ENCODE measurements around the gene TMOD3.

The TMOD3 gene

DNA sequence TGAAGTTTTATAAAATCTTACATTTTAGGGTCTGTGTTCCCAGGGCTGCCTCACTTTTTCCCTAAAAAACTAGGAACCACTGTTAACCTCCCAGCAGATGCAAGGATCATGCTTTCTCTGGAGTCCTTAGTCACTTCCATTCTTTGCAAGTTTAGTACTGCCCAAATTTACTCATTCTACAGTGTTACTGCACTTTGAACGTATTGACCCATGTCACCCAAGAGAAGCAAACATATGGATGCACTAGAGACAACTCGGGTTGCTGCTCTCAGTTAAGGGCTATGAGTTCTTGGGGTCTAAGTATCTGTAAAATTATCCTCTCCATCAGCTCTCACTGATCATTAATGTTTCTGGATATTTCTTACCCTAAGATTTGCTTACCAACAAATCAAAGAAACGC lies 83.1 kb downstream of the TMOD3 start:
- TF ChIP-seq, protein P1, sequence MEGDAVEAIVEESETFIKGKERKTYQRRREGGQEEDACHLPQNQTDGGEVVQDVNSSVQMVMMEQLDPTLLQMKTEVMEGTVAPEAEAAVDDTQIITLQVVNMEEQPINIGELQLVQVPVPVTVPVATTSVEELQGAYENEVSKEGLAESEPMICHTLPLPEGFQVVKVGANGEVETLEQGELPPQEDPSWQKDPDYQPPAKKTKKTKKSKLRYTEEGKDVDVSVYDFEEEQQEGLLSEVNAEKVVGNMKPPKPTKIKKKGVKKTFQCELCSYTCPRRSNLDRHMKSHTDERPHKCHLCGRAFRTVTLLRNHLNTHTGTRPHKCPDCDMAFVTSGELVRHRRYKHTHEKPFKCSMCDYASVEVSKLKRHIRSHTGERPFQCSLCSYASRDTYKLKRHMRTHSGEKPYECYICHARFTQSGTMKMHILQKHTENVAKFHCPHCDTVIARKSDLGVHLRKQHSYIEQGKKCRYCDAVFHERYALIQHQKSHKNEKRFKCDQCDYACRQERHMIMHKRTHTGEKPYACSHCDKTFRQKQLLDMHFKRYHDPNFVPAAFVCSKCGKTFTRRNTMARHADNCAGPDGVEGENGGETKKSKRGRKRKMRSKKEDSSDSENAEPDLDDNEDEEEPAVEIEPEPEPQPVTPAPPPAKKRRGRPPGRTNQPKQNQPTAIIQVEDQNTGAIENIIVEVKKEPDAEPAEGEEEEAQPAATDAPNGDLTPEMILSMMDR (IDR thresholded peaks at IDR 0.05; ENCODE audit: low read depth, low read length): no peak
- no peak for DNase-seq (ENCODE audit: extremely low read depth, low read depth)

DNA sequence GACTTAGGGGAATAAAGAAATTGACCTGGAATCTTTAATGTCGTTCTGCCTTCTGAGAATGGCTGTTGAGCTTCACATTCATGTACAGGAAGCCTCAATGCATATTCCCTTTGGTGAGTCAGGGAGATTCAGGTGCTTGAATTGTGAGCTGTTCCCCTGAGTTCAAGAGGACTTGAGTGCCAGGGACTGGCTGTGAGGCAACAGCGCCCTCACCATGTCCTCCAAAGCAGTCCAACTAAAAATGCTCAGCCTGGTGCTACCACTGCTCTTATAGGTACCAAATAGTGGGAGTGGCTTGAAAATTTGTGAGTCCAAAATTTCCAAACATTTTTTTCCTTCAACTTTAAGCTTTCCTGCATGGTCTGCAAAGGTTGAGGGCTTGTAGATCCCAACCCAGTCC lies 88.0 kb downstream of the TMOD3 start:
- TF ChIP-seq, protein P1 (IDR thresholded peaks at IDR 0.05; ENCODE audit: low read depth, low read length): peak; percentile 30
- no peak for DNase-seq (ENCODE audit: extremely low read depth, low read depth)

DNA sequence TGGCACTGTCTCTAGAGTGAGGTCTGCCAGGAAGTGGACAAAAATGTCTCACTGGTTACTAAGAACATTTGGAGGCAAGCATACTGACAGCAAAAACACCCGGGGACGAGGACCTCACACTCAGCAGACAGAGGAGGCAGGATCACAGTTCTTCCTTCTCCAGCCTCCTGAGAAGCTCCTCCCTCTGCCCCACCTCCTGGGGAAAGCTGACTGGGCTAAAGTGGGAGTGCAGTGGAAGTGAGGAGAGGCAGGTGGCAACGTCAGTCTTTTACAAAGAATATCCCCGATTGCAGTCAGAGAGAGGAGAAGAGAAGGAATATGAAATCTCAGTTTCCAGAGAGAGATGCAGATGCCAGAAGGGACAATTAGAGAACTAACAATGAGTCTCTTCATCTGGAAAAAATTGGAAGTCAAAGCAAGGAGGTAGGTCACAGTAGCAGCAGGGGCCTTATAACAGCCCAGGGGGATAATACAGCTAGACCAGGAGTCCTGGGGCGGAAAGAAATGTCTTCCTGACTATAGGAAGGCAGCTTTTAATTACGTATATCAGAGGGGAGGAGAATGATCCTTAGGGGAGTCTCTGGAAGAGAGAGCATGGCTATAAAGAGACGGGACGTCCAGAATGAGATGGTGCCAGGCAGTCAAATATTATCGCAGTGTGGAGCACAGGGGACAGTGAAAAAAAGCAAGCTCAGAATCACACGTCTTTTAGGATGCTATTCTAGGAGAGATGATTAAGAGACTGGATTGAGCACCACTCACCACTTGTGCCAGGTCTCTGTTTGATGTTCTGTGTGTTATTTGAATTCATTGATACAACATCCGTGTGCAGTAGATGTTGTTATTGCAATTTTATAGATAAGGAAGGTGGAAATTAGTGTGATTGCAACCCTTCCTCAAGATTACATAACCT lies 95.0 kb downstream of the TMOD3 start:
- no peak for DNase-seq (ENCODE audit: extremely low read depth, low read depth)
- TF ChIP-seq, protein P1 (IDR thresholded peaks at IDR 0.05; ENCODE audit: low read depth, low read length): no peak

DNA sequence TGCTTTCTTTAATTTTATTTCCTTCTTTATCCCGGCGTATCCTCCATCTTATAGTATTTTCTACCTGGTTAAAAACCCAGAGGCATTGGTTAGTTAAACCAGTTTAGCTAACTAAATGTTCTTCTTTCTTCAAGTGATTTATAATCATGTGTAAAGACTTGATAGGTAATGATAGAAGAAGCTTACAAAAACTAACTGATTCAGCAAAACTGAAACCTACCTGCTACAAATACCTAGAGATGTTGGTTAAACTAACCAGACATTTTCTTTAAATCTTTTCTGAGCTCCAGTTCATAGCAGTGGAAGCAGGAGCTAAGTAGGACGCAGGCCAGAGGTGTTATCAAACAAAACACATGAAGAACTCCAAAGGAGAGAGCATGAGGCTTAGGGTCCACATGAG lies 97.4 kb downstream of the TMOD3 start:
- no peak for DNase-seq (ENCODE audit: extremely low read depth, low read depth)
- TF ChIP-seq, protein P1 (IDR thresholded peaks at IDR 0.05; ENCODE audit: low read depth, low read length): no peak

DNA sequence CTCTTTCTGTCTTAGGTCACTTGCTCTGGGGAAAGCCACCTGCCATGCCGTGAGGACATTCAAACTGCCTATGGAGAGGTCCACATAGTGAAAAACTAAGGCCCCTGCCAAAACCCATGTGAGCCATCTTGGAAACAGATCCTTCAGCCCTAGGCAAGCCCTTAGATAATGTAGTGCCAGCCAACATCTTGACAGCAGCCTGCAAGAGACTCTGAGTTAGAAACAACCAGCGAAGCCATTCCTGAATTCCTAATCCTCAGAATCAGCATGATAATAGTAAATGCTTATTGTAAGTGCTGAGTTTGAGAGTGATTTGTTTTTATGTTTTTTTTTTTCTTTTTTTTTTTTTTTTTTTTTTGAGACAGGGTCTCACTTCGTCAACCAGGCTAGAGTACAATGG lies 101.6 kb downstream of the TMOD3 start:
- no peak for DNase-seq (ENCODE audit: extremely low read depth, low read depth)

DNA sequence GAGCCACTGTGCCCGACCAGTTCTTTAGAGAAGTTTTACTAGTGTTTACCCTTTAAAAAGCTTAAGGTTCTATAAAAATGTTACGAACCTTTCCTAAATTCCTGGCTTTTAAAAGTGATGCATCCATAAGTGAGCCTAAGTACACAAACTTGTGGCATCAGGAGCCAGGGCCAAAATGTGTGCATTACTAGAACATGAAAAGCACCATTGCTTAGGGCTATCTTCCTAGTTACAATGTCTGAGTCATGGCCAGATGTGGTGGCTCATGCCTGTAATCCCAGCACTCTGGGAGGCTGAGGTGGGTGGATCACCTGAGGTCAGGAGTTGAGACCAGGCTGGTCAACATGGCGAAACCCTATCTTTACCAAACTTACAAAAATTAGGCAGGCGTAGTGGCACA lies 102.2 kb downstream of the TMOD3 start:
- no peak for DNase-seq (ENCODE audit: extremely low read depth, low read depth)
- TF ChIP-seq, protein P1 (IDR thresholded peaks at IDR 0.05; ENCODE audit: low read depth, low read length): no peak

More for the DNA sequence above, 101.6 kb downstream of the TMOD3 start:
- TF ChIP-seq, protein P1 (IDR thresholded peaks at IDR 0.05; ENCODE audit: low read depth, low read length): no peak

DNA sequence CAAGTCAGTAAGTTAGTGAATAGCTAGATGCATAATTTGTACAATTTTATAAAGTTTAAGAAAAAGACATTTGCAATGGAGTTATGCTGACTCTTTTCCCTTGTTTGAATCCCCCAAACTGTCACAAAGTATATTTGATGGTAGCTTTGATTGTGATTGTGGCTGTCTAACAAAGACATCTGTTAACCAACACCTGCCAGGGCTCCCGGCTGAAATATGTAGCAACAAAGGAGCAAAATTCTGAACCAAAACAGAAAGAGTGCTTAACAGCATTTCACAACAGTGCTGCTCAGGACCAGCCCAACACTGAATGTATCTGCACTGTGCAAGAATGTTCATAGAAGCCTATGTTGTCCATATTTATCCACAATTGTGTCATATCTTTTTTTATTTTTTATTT lies 102.7 kb downstream of the TMOD3 start:
- TF ChIP-seq, protein P1 (IDR thresholded peaks at IDR 0.05; ENCODE audit: low read depth, low read length): no peak
- DNase-seq (ENCODE audit: extremely low read depth, low read depth): no peak
